Osteocyte (in vitro differentiated cells): ENCODE data around the gene RNF43. TPM values are rescaled to one million over a fixed set of nuclear protein-coding genes. Genes with fewer than 3 reads are reported as not detected.

Experiments
- DNase-seq: peaks from one replicate; pipeline ENCODE4 v3.0.0; 2021; ENCODE audit warnings: mixed read lengths; ENCODE audit not compliant: unreplicated experiment; ENCODE audit errors: extremely low spot score
- H3K27ac Mint-ChIP-seq: one replicate; pipeline ENCODE4 v1.8.0; 2021; ENCODE audit warnings: mild to moderate bottlenecking, mixed read lengths; ENCODE audit not compliant: unreplicated experiment
- H3K27me3 Mint-ChIP-seq: one replicate; pipeline ENCODE4 v1.8.0; 2021; ENCODE audit warnings: mixed read lengths; ENCODE audit not compliant: unreplicated experiment
- H3K36me3 Mint-ChIP-seq: one replicate; pipeline ENCODE4 v1.8.0; 2021; ENCODE audit warnings: mixed read lengths; ENCODE audit not compliant: unreplicated experiment
- H3K4me1 Mint-ChIP-seq: one replicate; pipeline ENCODE4 v1.8.0; 2021; ENCODE audit warnings: mixed read lengths; ENCODE audit not compliant: unreplicated experiment
- H3K4me3 Mint-ChIP-seq: one replicate; pipeline ENCODE4 v1.8.0; 2021; ENCODE audit warnings: mild to moderate bottlenecking, moderate library complexity, mixed read lengths; ENCODE audit not compliant: unreplicated experiment
- H3K9me3 Mint-ChIP-seq: one replicate; pipeline ENCODE4 v1.8.0; 2021; ENCODE audit warnings: mixed read lengths; ENCODE audit not compliant: unreplicated experiment
- total RNA-seq: library from RNA; stranded (reverse); gene quantifications from 2 replicates; pipeline ENCODE4 v1.2.1, GENCODE V29; 2021
- TF ChIP-seq, protein P1 (sequence below): fragments of 200-600 bp; sonication (generic); IDR thresholded peaks from 2 replicates; pipeline ENCODE4 v1.5.0; 2021; ENCODE audit warnings: antibody characterized with exemption, mild to moderate bottlenecking, moderate library complexity

Gene RNF43
- total RNA-seq, 1 donor from 2014 or later: not detected

- TF ChIP-seq, protein P1, sequence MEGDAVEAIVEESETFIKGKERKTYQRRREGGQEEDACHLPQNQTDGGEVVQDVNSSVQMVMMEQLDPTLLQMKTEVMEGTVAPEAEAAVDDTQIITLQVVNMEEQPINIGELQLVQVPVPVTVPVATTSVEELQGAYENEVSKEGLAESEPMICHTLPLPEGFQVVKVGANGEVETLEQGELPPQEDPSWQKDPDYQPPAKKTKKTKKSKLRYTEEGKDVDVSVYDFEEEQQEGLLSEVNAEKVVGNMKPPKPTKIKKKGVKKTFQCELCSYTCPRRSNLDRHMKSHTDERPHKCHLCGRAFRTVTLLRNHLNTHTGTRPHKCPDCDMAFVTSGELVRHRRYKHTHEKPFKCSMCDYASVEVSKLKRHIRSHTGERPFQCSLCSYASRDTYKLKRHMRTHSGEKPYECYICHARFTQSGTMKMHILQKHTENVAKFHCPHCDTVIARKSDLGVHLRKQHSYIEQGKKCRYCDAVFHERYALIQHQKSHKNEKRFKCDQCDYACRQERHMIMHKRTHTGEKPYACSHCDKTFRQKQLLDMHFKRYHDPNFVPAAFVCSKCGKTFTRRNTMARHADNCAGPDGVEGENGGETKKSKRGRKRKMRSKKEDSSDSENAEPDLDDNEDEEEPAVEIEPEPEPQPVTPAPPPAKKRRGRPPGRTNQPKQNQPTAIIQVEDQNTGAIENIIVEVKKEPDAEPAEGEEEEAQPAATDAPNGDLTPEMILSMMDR: no peak
- no peaks in the 10 kb centered on the region for H3K9me3 Mint-ChIP-seq
- H3K27me3 Mint-ChIP-seq: peaks cover 33% of the 10 kb centered on the region
- no peak overlapping the region for H3K27ac Mint-ChIP-seq
- no peak for DNase-seq
- no peaks in the 10 kb centered on the region for H3K36me3 Mint-ChIP-seq
- no peaks in the 10 kb centered on the region for H3K4me1 Mint-ChIP-seq
- H3K4me3 Mint-ChIP-seq: no peak overlapping the region
Measured at GRCh38 chr17:58436805-58437239, 19.5 kb upstream of the RNF43 start.

GRCh38 chr17:58436245-58436644 is 18.9 kb upstream of the RNF43 start:
- TF ChIP-seq, protein P1: no peak
- Mint-ChIP-seq H3K9me3 (no peaks in the 10 kb centered on the region), H3K27me3 (peaks cover 28% of the 10 kb centered on the region), H3K36me3 (no peaks in the 10 kb centered on the region), H3K4me1 (no peaks in the 10 kb centered on the region), H3K27ac (no peak overlapping the region), H3K4me3 (no peak overlapping the region)
- no peak for DNase-seq

DNA sequence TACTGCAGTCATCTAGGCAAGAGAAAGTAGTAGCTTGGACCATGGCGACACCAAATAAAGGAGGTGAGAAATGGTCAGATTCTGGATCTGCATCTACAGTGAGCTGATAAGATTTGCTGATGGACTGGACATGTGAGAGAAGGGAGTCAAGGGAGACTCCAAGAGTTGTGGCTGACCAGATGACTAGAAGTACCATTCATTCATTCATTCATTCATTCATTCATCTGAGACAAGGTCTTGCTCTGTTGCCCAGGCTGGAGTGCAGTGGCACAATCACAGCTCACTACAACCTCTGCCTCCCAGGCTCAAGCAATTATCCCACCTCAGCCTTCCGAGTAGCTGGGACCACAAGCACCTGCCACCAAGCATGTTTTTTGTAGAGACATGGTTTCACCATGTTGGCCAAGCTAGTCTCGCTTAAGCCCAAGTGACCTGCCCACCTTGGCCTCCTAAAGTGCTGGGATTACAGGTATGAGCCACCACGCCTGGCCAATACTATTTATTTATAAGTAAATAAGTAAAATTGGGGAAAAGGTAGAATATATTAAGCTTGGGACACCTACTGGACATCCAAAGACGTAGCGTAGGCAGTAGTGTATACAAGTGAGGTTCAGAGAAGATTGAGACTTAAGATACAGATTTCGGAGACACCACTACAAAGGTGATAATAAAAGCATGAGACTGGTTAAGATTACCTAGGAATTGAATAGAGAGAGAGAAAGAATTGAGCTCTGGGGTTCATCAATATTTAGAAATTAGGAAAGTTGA is 15.7 kb upstream of the RNF43 start:
- H3K36me3 Mint-ChIP-seq: no peaks in the 10 kb centered on the region
- TF ChIP-seq, protein P1: no peak
- no peaks in the 10 kb centered on the region for H3K4me1 Mint-ChIP-seq
- no peak overlapping the region for H3K4me3 Mint-ChIP-seq
- peaks cover 17% of the 10 kb centered on the region for H3K27me3 Mint-ChIP-seq
- H3K9me3 Mint-ChIP-seq: no peaks in the 10 kb centered on the region
- H3K27ac Mint-ChIP-seq: no peak overlapping the region
- DNase-seq: no peak

- no peak overlapping the region for H3K4me3 Mint-ChIP-seq
- H3K27me3 Mint-ChIP-seq: peaks cover 10% of the 10 kb centered on the region
- H3K36me3 Mint-ChIP-seq: no peaks in the 10 kb centered on the region
- TF ChIP-seq, protein P1: no peak
- DNase-seq: no peak
- no peak overlapping the region for H3K27ac Mint-ChIP-seq
- H3K4me1 Mint-ChIP-seq: no peaks in the 10 kb centered on the region
- H3K9me3 Mint-ChIP-seq: no peaks in the 10 kb centered on the region
Measured at GRCh38 chr17:58427807-58428206, 10.5 kb upstream of the RNF43 start.

DNA sequence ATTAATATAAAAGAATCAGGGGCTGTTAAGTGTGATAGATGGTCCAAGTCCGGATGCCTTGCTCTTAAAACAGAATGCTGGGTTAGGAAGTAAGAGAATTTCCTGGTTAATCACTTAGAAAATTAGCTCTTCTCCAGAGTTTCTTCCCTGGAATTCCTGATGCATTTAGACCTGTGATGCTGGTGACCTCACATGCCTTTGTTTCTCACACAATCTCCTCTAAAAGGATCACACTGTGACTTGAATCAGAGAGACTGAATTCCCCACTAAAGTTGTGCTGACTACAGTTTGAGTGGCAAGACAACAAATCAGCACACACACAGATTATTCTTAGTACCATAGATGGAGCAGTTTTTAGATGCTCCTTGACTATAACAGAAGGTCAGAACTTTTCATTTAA is 4.4 kb upstream of the RNF43 start:
- H3K4me1 Mint-ChIP-seq: peaks cover 6% of the 10 kb centered on the region
- H3K4me3 Mint-ChIP-seq: no peak overlapping the region
- no peak for DNase-seq
- no peaks in the 10 kb centered on the region for H3K36me3 Mint-ChIP-seq
- no peak overlapping the region for H3K27ac Mint-ChIP-seq
- no peaks in the 10 kb centered on the region for H3K9me3 Mint-ChIP-seq
- peaks cover 33% of the 10 kb centered on the region for H3K27me3 Mint-ChIP-seq
- TF ChIP-seq, protein P1: no peak
